ENCODE measurements around the gene BEX3.

- TF ChIP-seq, protein P1, sequence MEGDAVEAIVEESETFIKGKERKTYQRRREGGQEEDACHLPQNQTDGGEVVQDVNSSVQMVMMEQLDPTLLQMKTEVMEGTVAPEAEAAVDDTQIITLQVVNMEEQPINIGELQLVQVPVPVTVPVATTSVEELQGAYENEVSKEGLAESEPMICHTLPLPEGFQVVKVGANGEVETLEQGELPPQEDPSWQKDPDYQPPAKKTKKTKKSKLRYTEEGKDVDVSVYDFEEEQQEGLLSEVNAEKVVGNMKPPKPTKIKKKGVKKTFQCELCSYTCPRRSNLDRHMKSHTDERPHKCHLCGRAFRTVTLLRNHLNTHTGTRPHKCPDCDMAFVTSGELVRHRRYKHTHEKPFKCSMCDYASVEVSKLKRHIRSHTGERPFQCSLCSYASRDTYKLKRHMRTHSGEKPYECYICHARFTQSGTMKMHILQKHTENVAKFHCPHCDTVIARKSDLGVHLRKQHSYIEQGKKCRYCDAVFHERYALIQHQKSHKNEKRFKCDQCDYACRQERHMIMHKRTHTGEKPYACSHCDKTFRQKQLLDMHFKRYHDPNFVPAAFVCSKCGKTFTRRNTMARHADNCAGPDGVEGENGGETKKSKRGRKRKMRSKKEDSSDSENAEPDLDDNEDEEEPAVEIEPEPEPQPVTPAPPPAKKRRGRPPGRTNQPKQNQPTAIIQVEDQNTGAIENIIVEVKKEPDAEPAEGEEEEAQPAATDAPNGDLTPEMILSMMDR (IDR thresholded peaks at IDR 0.05; ENCODE audit: low read depth, low read length, poor library complexity, severe bottlenecking) = no peak
- TF ChIP-seq EZH2phosphoT487 (IDR thresholded peaks at IDR 0.05; ENCODE audit: borderline replicate concordance, low read length) = no peak
Measured at GRCh38 chrX:103362474-103362873, 13.9 kb upstream of the BEX3 start.
